ENCODE results near the gene PCDHGC3. TPM values are rescaled to one million over a fixed set of nuclear protein-coding genes. Genes with fewer than 3 reads are reported as not detected.
A peak's percentile ranks its signal among the peaks of the same experiment; 100 is the strongest.

The PCDHGC3 gene
- polyA plus RNA-seq, 1 of the 3 experiments (the other 2 are of a cell fraction) = 97.0 TPM

GRCh38 chr5:141515946-141516671 lies 40.3 kb downstream of the PCDHGC3 start:
- ChIA-PET CTCF (interaction anchor here (1.2 to 10.1 kb wide), 9 partner anchors 8 to 307 kb away, joined by 3 to 113 read pairs (median 13); partner anchors contain the start of genes PCDHGA7, PCDHGB7, PCDHGC3 and PCDHGC4), POLR2A (interaction anchor here (1.2 to 2.8 kb wide), 4 partner anchors 31 to 42 kb away, joined by 3 to 16 read pairs (median 10); partner anchors contain the start of genes PCDHGC3 and PCDHGC4)
- Histone ChIP-seq H3K9me3 (no peaks in the 10 kb centered on the region), H3K4me1 (ENCODE audit: control insufficient read depth in 1 of 2, insufficient read depth in 2 of 2, low read depth in 1 of 2, low read length in 1 of 2) (peaks cover 71% of the 10 kb centered on the region in 2 experiments), H3K9me2 (no peaks in the 10 kb centered on the region), H3K27me3 (ENCODE audit: insufficient read depth) (no peaks in the 10 kb centered on the region), H3K4me2 (no peak overlapping the region), H4K20me1 (ENCODE audit: insufficient read depth) (no peaks in the 10 kb centered on the region), H3K36me3 (replicated peaks in 1 of 2; ENCODE audit: control insufficient read depth in 1 of 2, insufficient read depth in 2 of 2, low read length in 1 of 2) (peaks cover 31 to 40% of the 10 kb centered on the region in 2 experiments), H3K4me3 (ENCODE audit: low read depth in 2 of 2, low read length in 1 of 2) (no peak overlapping the region), H2AFZ (ENCODE audit: low read depth) (no peak overlapping the region), H3K79me2 (ENCODE audit: insufficient read depth) (peaks cover 11% of the 10 kb centered on the region; the same call in 1 of the 2 replicates), H3K9ac (no peak overlapping the region; the same call in 1 of the 2 replicates), H3K27ac (ENCODE audit: low read depth in 2 of 2, low read length in 1 of 2) (peak overlapping the region; percentile 99 to 100; a peak in 3 of 4 replicates), H3F3A (replicated peaks; ENCODE audit: insufficient read depth) (peaks cover 46% of the 10 kb centered on the region)
- no peak for DNase-seq
- WGBS (ENCODE audit: low lambda C conversion rate) = 94% methylated on average over 3 of the region's 4 CpGs
- TF ChIP-seq MAX (IDR thresholded peaks at IDR 0.05; ENCODE audit: low read depth) (no peak), RAD21 (IDR thresholded peaks at IDR 0.05; ENCODE audit: low read length) (no peak), GABPA (IDR thresholded peaks at IDR 0.05; ENCODE audit: low read depth) (no peak), NRF1 (IDR thresholded peaks at IDR 0.05; ENCODE audit: low read depth, low read length) (no peak), FOSL2 (IDR thresholded peaks at IDR 0.05; ENCODE audit: borderline replicate concordance, low read depth) (no peak), YY1 (IDR thresholded peaks at IDR 0.05; ENCODE audit: low read depth) (no peak), RXRA (IDR thresholded peaks at IDR 0.05; ENCODE audit: borderline replicate concordance, low read depth) (no peak), EZH2phosphoT487 (IDR thresholded peaks at IDR 0.05; ENCODE audit: borderline replicate concordance, low read depth) (no peak), ZBTB33 (IDR thresholded peaks at IDR 0.05; ENCODE audit: borderline replicate concordance, low read depth) (no peak), EP300 (IDR thresholded peaks at IDR 0.05; ENCODE audit: borderline replicate concordance in 1 of 2, low read depth in 1 of 2, low read length in 1 of 2) (no peak), IRF3 (IDR thresholded peaks at IDR 0.05; ENCODE audit: low read depth, low read length) (no peak), FOXM1 (IDR thresholded peaks at IDR 0.05; ENCODE audit: low read depth) (no peak), RCOR1 (IDR thresholded peaks at IDR 0.05; ENCODE audit: low read length) (no peak), RFX5 (IDR thresholded peaks at IDR 0.05; ENCODE audit: low read length) (no peak), TCF12 (IDR thresholded peaks at IDR 0.05) (no peak), JUND (IDR thresholded peaks at IDR 0.05) (no peak), POLR2AphosphoS5 (IDR thresholded peaks at IDR 0.05; ENCODE audit: low read depth, low read length) (no peak), SIN3A (IDR thresholded peaks at IDR 0.05; ENCODE audit: borderline replicate concordance, low read depth, low read length) (no peak)
